NCI-H748 treated with DMSO at 0.1 percent for 48 hours (cell line): ENCODE measurements around the gene MIPEP.
"Not testable (repeated sequence)": the region's sequence is repeated elsewhere in the genome, so short reads cannot be mapped to it uniquely, and the experiment has no call there.

ENCODE experiments used
- DNase-seq: peaks from one replicate; lab custom pipeline; 2025; lab: John Stamatoyannopoulos, UW

Gene MIPEP

DNA sequence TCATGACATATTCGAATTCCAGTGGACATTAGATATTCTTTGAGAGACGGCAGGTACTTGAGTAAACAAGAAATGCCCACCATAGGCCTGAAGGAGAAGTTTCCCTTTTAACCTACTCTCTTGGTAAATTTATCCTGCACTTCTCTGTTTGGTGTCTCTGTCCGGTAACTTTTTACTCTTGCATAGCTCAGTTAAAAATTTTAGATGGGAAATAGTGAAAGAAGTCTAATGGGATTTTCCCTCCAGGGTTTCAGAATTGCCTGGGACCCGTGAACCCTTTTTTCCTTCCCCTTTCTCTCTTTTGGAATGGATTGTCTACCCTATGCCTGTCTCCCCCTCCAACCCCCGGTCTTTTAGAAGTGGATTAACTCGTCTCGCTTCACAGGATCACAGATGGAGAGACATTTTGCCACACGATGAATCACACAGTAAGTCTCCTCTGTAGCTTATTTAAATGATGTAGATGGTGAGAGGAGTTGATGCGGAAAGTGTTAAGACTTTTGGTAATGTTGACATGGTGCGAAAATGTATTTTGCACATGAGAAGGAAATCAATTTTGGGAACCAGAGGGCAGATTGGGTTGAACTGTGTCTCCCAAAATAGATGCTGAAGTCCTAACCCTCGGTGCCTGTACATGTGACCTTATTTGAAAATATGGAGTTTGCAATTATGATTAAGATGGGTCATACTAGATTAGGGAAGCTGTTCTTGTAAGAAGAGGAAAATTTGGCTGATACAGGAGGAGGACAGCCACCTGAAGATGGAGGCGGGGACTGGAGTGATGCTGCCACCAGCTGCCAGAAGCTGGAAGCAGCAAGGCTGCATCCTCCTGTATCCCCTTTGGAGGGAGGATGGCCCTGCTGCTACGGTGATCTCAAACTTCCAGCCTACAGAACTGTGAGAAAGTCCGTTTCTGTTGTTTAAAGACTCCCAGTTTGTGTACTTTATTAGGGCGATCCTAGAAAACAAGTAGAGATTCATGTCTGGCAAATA, 711 bp upstream of the MIPEP start:
- DNase-seq, result peak; percentile 57

DNA sequence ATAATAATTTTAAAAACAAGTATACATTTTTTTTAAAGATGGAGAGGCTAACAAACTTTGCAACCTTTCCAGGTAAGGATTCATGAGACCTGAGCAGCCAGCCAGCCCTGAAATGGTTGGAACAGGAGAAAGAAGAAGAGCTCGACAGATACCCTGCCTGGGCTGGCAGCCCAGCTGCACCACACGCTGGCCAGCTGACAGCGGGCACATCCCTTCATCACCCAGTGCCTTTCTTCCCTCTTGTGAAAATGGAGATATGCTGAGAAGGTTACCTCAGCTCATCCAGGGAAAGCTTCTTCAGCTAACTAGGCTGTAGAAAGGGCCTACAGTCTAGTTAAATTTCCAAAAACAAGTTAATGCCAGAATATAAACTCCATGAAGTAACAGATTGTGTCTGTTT, 4.8 kb downstream of the MIPEP start:
- not testable (repeated sequence) for DNase-seq

DNA sequence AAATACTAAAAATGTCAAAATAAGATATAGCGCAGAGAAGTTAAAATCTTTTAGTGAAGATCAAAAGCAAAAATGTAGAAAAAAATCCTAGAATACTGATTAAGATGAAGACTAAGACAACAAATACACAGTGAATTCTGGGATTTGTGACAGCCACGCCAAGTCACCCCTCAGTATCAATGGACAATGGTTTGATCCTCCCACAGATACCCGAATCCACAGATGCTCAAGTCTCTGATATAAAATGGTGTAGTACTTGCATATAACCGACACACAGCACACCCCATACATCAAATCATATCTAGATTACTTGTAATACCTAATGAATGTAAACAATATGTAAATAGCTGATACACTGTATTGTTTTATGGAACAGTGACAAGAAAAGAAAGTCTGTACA, 5.9 kb downstream of the MIPEP start:
- DNase-seq, result no peak

DNA sequence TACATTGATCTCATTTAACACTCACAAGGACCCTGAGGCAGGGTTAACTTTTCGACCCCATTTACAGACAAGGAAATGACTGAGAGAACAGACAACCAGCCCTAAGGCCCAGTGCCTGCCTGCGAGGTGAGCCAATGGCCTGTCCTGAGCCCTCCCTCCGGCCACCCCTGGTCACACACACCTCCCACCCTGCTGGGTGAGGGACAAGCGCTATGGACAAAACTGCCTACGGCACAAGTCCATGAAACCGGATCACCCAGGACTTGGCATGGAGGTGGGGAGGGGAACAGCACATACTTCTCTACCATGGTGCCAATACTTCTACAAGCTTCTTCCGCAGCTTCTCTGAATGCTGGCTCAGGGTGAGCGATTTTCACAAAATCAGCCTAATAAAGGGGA, 7.8 kb downstream of the MIPEP start:
- not testable (repeated sequence) for DNase-seq

DNA sequence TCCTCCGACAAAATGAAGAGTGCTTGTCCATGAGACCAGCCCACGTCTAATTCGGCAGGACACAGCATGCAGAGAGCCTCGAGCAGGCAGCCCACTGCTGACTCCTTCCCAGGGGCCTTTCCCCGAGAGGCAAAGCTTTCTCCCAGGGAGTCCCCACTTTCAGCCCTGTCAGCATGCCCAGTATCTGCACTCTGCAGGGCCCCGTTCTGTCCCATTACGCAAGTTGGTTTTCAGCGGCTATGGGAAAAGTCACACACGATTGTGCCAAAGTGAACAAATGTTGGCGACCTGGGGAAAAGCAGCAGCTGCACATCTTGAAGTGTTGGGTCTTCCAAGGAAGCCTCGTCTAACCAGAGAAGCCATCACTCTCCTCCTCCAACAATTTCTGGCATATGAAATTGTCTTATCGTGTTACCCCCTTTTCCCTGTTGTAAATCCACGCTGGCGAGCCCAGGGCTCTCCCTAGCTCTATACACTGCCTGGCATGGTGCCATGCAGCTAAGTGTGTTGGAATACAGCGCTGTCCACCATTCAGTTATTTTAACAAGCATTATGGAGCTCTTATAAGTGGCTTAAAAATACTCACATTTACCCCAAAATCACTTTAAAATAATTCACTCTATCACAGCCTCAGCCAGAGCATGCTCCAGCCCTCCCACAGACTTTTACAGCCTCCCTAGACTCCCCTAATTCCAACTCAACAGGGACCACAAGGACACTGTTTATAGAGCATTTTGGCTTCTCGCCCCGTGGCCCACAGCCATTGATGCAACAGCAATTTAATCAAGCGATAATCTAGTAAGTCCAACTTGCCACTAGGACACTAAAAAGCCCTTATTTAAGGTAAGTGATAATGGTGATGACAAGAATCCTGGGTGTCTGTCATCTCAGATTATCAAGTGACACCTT, 8.5 kb downstream of the MIPEP start:
- DNase-seq, result not testable (repeated sequence)

DNA sequence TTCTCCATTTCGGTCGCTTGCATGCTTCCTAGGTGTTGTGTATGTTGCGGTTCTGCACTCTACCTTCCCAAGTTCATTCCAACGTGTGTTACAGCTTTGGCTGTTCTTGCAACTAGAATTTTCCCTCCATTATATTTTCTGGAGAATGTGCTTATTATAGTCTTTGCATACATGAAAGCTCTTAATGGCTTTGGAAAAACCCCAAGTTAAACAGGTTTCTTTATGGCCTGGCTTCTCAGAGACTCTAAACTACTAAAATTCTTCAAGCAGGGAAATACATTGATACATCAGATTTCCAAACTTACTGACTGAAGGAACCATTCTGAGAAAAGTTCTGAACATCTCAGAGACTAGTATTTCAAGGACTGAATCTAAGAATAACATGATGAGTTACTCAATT, 11.9 kb downstream of the MIPEP start:
- no peak for DNase-seq

DNA sequence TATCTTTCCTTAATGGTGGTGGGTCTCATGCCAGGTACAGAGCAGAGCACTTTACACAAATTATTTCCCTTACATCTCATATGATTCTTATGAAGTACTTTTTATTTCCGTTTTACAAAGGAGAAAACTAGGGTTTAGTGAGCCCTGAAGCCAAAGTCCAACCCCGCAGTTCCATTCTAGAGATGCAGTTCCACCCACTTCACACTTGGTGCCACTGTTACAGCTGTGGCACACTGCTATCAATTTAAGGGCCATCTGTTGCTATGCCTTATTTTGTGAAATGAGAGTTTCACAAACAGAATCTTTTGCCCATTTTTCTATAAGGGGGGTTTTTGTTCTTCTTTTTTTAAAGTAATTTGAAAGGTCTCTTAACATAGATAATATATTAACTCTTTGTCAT, 12.9 kb downstream of the MIPEP start:
- DNase-seq, result no peak

DNA sequence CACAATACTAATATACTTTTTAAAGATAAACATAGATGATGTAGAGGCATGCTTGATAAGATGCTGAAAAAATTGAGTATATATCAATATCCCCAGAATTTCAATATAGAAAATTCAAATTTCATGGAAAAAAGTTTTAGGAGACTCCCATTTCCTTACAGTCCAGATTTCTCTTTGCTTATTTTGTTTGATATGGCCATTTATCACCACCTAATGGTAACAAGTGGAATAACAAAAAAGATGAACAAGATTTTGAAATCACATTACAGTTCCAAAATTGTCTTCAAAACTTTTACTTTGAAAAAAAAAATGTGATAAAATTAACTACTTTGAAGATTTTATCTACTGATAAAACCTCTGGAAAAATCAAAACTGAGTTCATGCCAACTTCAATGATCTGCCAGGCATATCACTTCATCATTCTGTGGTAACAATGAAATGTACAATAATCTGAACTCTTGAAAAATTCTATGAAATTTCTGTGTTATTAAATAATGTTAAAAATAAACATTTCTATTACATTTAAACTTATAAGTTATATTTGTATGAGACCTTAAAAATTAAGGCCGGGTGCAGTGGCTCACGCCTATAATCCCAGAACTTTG, 17.5 kb downstream of the MIPEP start:
- peak; percentile 48 for DNase-seq

DNA sequence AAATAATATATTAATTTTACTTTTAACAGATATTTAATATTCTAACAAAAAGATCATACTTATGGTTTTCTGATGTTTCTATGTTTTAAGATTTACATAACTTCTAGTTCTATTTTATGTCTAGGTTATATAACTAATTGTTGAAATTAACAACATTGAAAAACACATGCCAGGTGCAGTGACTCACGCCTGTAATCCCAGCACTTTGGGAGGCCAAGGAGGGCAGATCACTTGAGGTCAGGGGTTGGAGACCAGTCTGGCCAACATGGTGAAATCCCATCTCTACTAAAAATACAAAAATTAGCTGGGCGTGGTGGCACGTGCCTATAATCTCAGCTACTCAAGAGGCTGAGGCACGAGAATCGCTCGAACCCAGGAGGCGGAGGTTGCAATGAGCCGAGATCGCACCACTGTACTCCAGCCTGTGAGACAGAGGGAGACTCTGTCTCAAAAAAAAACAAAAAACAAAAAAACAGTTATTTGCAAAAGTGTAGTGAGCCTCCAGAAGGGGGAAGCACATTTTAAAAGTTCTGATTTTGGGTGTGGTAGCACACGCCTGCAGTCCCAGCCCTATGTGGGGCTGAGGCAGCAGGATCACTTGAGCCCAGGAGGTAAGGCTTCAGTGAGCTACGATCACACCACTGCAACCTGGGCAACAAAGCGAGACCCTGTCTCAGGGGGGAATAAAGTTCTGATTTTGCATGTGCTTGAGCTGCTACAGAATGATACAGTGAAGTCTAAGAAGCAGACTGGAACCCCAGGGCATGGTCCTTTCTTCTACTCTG, 18.7 kb downstream of the MIPEP start:
- no peak for DNase-seq

DNA sequence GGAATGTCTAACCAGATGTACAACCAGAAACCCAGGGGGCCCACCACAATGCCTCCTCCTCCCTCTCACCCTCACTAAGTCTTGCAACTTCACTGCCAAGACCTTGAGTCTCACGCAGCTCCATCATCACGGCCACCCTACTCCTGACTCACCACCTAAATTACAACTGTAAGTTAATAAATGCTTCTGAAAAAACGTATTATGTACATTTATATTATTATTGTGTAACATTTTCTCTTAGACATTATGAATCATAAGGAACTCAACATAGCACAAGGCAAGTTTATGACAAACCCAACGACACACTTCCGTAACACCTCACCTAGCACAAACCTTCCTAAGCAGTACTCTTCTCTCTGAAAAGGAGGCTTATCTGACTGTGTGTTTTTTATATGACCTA, 20.7 kb downstream of the MIPEP start:
- no peak for DNase-seq

DNA sequence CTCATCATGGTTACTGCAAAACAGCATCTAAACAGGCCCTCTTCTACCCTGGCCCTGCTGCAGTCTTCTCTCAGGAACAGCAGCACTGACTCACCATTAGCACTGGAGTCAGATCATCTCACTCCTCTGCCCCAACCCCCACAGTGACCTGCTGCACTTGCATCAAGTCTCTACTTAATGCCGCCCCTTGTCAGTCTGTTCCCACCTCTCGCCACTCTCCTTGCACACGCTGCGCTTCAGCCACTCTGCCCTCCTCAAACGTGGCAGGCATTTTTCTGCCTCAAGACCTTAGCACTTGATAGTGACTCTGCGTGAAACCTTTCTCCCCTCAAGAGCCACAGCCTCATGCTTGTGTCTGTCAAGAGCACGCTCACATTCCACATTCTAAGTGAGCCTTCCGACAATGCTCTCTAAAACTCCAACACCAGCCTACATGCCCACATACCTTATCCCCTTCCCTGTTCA, 22.1 kb downstream of the MIPEP start:
- no peak for DNase-seq

DNA sequence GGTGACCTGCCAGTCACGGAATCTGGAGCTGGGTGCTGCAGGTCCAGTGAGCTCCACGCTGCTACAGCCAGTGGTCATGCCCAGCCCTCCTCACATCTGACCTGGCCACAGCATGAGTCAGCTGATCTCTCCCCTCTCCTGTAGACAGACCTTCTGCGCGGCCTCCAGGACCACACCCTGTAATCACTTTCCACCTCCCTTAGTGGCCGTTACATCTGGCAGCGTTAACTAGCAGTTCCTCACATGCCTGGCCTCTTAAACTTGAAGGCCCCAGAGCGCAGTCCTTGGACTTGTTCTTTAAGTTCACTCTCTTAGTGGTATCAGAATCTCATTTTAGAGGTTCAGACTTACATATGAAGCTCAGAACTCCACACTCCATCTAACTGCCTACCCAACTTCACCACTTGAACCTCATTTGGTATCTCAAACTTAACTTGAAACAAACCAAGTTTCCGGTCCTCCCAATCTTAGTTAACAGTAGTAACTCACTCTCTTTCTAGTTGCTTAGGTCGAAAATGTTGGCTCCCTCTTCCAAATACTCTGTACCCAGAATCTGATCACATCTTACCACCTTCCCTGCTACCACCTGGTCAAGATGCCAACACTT, 22.7 kb downstream of the MIPEP start:
- DNase-seq, result no peak

DNA sequence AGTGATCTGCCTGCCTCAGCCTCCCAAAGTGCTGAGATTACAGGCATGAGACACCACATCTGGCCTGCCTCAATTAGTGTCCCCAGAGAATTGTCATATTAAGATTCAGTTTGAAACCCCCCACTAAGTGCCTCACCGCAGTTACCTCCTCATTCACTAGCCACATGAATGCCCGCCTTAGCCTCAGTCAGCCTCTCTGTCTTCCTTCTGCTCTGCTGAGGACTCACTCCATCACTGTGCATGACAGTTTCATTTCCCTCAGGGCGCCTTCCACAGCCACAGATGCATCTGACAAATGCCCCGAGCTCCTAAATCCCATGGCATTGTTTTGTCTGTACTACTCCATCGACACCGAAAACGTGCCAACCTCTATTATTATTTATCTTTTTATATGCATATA, 23.3 kb downstream of the MIPEP start:
- no peak for DNase-seq

DNA sequence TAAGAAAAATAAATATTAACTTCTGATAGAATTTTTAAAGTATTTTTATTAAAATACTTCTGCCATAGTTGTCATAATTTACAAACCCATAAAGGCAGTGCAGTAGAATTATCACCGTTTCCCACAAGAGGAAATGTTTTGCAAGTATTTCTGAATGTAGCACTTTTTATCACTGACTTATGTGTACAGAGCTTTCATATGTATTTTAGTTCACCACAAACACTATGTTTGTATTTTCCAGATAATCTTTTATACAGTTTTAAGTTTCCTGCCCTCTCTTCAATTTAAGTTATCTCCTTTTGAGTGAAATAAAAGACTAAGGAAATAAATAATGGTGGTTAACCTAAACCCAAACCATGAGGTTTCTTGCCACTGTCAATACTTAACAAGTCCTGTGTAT, 24.2 kb downstream of the MIPEP start:
- no peak for DNase-seq

DNA sequence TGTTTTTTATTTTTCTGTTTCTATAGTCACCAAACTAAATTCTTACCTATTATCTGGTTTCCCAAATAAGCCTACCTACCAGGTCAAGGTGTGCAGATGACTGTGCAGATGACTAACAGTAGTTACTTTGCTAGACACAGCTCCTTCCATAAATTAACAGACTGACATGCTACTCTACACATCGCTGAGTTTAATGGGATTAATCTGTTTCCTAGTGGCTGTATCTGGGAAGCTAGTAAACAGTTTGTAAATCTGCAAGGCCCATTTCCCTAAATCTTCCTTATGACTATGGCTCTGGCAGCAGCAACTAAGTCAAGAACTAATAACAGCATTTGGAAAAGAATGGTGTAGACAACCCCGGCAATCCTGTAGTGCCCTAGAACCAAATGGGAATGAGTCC, 27.9 kb downstream of the MIPEP start:
- DNase-seq, result no peak

DNA sequence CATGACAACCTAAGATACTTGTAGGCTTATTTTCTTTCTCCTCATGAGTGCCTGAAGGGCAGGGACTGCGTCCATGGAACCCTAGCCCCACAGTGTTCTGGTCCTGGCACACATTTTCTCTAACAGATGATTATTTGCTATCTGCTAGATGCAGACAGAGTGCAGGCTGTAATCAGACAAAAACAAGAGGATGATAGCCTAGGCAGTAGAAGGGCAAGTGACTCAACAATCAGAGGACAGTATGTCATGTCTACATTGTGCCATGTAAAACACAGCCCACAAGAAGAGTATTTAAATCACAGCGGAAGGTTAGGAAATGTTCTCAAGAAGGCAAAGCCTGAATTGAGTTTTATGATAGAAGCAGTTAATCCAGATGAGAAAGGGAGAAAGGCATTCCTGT, 29.3 kb downstream of the MIPEP start:
- DNase-seq, result no peak

DNA sequence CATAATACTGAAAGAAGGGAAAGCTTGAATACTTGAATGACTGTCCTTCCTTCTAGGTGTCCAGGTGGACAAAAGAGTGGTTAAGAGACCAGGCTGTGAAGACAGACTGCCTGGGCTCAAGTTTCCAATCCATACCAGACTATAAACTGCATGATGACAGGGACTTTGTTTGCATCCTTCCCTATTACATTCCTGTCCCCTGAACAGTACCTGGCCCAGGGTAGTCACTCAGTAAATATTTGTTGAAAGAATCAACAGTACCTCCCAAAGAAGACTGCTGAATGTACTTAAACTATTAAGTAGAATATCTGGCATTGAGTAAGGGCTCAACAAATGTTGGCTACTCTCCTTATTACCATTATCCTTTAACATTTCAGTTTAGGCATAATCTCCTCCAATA, 29.7 kb downstream of the MIPEP start:
- no peak for DNase-seq

DNA sequence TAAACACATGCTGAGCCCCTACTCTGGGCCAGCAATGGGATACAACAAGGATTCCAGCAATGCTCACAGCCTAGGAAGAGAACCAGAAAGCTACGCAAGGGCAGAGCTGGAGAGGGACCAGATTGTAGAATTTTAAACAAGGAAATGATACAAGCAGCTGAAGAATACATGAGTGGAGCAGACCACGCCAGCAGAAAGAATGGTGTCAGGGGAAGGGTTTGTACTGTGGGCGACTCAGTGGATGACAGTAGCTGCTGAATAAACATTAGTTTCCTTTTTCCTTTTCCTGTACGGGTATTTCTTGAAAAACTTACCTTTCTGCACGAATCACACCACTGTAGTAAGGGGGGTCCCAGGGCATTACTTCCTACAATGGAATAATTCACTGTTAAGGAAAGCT, 30.7 kb downstream of the MIPEP start:
- DNase-seq, result no peak

DNA sequence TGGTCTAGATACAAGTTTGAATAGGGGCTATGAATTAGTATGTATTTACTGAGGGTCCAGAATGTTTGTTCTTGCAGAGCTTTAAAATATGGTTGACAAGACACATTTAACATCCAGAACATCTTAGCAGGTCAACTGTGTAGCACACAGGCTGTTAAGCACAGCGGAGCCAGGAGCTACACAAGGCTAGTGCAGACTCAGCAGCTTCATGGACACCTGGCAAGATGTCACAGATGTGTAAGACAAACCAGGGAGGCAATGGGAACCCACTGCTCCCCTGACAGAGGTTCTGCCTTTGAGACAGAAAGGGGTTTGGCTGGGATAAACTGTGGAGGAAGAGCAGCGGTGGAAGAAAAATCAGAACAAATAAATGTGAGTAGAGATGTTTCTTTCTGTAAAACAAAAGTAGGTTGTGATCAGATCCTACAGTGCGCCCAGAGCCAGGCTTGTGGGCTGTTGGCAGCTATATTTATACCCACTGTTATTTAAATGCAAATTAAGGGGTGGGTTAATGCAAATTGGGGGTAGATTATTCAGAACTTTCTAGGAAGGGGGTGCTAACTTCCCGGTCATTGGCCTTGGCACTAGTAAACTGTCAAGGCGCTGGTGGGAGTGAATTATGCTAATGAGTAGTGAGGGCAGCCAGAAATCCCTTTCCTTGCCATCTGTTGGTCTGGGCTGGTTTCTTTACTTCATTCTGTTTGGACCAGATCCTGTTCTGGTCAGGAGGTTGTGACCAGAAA, 33.0 kb downstream of the MIPEP start:
- DNase-seq, result no peak

DNA sequence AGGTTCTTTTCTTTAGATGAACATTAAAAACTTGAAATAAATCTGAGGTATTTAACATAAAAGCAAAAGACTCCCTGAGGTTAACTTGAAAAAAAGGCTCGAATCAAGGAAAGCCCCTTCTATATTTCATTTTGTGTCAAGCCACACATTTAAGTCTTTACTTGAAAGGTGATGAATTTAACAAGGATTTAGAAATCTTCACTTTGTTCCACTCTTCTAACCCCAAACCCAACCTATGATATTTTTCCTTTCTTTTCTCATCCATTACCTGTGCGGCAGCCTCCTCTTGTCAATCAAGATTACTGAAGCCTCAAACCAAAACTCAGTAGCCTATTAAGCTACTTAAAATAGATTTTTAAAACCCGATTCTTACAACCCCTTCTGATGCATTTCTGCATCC, 33.8 kb downstream of the MIPEP start:
- DNase-seq, result no peak
